T follicular helper cell (primary cell): Measurements from ENCODE around the gene MORN1.

Experiments
- DNase-seq: peaks from one replicate; pipeline ENCODE4 v3.0.0-alpha.2; 2020; ENCODE audit warnings: low read depth

MORN1 gene

DNA sequence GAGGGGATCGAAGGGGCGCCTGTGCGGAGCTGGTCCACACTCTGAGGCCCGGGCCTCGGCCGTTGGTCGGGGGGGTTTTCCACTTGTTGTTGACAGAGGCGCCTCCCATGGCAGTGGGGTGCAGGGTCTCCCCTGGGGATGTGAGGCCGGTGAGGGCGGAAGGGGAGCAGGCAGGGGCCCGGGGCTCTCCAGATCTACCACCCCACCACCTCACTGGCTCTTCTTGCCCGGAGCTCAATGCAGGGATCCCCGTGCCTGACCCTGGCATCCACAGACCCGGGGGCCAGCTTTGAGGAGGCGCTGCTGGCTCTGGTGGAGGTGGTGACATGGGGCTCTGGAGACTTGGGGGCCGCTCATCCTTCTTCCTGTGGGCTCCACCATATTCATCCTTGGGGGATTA is 28.1 kb upstream of the MORN1 start:
- no peak for DNase-seq

DNA sequence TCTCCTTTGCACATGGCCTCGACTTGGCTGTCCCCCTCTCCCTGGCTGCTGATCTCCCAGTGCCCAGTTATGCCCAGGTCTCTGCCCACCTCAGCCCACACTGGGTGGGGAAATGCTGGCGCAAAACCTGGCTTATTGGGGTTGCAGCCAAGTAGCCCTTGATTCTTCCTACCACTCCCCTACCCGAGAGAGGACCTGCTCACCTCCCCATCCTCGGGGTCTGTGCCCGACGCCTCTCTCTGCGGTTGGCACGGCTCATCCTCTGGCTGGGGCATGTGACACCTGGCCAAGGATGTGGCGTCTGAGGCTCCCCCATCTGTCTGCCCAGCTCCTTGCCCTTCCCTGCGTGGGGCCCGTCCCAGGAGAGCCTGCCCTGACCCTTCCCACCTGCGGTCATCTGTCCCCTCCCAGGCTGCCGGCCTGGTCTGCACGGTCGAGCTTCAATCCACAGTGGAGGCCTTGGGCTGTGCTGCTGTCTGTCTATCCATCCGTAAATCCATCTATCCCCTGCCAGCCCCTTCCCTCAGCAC is 27.5 kb upstream of the MORN1 start:
- no peak for DNase-seq

DNA sequence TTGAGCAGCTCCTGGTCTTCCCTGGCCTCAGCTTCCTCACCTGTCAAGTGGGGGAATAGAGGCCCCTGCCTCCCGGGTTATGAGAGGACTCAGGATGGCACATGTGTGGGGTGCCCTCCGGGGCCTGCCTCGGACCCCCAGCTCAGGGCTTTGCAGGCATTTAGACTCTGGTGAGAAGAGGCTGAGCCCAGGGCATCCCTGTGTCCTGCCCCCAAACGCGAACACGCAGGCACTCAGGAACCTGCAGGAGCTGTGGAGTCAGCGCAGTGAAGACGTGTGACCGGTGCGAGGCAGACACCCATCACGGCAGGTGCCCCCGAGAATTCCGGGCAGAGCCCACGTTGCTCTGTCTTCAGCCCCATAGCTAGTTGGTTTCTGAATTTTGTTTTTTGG is 26.5 kb upstream of the MORN1 start:
- no peak for DNase-seq

DNA sequence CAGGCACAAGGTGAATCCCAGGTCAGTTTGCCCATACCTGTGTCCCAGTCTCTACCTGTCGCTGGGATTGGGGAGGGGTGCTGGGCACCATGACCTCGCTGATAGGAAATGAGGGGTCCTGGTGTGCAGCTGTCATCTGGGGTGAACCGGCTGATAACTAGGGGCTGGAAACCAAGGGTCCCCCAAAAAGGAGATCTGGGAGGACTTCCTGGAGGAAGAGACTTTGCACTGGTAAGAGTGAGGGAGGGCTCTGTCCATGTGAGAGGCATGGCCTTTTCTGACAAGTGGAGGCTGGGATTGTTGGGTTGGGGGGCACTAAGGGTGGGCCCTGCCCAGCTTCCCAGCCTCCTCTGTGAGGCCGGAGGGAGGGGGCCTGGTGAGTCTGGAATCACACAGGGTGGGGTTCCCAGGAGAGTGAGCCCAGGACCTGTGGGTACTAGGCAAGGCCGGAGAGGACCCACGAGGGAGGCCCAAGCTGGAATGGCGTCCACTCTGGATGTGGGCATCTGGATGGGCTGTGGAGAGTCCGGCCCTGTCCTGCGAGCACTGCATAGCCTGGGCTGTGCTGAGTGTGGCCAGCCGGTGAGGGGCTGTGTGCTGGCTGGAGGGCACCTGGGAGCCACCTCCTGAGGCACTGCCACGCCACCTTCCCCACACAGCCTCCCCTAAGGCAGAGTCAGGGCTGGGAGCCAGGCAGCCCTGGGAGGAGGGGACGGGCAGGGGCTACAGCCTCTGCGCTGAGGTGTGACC is 25.9 kb upstream of the MORN1 start:
- DNase-seq, result no peak

DNA sequence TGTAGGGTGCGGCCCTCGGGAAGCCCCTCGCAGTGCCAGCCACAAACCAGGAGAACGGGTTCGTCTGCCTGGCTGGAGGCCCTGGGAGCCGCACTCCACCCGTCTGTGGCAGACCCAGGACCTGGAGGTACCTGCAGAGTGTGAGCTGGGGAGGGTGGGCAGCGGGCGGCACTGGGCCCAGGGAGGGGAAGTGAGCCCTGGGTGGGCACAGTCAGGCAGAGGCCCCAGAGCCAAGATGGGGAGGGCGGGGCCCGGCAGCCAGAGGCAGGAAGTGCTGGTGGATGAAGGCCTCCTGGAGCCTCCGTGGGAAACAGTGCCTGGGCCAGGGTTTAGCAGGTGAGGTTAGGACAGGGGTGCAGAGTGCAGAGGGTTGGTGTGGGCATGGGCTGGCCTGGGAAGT is 25.0 kb upstream of the MORN1 start:
- DNase-seq, result no peak

DNA sequence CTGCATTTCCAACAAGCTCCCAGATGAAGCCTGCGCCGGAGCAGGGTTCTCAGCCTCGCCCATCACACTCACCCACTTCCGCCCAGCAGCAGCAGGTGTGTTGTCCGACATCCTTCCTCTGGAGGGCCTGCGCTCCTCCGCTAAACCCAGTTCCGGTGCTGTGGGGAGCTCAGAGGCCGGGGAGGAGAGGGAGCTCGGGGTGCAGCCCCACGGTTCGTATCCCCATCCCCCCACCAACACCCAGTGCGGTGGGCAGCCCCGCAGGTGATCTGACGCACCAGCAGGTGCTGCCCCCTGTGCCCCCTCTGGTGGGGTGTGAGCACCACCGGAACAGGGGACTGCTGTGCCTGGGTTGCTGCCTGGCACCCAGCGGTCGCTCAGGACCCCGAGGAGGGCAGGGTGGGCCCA is 24.5 kb upstream of the MORN1 start:
- no peak for DNase-seq

DNA sequence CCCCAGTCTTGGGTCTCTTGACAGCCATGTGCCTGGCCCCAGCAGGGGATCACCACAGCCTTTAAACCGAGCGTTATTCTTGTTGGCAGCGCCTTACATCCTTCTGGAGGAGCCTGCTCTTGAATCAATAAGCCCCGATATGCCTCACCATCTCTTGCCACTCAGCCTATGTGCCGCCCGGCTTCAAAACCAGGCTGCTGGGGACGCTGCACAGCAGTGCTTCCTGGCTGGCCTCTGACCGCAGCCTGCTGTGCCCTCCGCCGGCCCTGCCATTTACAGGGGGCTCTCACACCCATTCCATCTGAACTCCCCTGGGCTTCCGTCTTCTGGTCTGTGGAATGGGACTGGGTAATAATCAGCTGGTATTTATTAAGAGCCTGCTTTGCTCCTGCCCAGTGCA is 24.0 kb upstream of the MORN1 start:
- DNase-seq, result no peak

DNA sequence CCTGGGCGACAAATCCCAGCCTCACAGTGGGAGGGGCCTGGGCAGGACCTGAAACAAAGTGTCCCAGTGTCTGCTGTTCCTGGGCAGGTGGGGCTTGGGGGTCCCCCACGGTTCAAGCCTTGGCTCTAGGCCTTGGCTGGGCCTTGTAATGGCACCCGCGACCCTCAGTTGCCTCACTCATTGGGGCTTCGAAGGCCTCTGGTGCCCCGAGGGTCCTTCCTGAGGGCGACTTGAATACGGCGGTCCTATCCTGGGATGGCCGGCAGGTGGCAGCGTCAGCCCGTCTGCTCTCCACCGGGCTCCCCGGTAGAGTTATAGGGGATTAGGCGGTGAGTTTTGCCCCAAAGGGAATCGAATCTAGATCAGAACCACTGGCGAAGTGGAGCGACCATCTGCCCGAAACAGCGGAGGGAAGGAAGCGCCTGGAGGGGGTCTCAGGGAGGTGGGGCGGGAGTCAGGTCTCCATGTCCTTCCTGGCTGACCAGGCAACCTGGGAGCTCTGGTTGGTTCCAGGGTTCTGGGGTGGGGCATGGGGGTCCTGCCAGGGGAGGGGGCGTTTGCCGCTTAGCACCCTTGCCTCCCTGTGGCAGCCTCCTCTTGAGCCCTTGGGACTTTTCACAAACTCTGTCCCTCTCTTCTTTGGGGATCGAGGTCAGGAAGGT is 23.1 kb upstream of the MORN1 start:
- DNase-seq, result peak; percentile 69

DNA sequence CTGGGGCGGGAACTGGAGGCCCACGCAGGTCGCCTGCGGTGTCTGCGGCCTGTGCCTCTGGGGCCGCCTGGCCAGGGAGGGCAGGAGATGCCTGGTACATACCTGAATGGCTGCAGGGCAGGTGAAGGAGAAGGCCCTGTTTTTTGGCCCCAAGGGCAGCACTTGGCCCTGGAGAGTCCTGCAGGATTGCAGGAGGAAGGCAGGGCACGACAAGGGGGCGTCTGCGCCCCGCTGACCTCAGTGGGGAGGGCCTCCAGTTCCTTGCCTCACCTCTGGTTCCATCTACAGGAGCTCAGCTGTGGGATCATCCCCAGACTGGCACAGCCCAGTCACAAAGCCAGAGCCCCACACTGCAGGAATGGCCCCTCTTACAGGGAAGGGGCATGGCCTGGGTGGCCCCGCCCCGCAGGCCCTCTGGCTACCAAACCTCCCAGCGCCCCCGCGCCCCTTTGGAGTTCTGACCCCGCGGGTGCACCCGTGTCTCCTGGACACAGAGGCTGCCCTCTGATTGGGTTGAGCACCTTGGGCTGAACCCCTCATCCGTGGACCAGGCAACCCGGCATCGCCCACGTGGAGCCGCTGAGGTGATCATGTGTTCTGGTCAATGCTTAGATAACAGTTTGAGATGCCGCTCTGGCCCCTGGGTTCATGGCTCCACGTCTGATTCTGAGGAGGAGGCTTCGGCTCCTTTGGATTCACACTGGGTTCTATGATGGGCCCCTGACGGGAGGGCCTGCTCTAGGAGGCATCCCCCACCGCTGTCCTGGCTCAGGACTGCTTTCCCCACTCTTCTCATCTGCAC is 22.3 kb upstream of the MORN1 start:
- no peak for DNase-seq

DNA sequence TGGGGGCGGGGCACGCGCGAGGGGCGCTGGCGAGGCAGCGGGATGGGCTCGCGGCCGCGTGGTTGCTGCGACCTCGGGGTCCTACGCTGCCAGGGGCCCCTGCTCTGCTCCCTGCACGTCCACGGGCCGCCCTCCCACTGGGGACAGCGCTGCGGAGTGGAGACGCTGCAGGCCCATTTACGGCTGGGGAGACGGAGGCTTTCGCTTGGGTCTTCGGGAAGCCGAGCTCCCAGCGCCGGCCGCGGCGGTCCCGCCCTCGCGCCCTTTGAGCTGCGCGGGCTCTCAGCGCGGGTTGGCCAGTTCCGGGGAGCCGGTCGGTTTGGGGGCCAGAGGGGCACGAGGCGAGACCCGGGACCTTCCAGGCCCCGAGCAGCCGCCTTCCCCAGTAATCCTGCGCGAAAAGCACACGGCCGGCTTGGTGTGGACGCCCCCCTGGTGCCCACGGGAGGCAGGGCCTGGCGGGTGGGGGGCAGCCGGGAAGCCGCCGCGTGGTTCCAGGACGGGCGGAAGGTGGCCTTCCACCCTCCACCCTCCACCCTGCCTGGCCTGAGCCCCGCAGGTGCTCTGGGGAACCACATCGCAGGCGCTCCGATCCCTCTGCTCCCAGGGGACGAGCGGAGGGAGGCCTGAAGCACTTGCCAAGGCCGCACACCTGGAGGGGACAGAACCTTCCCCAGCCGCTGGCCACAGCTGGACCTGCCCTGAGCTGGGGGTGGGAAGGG is 21.6 kb upstream of the MORN1 start:
- no peak for DNase-seq

DNA sequence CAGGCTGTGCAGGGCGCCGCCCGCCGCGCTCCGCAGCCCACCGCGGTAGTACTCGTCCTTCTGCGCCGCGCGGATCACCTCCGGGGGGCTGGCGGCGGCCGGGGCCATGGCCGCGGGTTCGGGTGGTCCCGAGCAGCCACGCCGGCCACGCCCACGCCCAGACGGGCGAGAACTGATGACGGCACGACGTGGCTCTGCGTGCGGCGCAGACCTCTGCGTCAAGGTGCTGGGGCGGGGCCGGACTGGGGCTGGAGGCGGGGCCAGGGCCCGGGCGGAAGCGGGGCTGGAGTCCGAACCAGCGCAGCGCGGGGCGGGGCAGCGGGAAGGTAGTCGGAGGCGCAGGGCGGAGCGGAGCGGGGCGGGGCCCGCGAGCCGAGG is 21.0 kb upstream of the MORN1 start, which contains the start of gene PEX10:
PEX10 (minus strand) TSS at position 170 of the 378 bp plus-strand sequence; CDS start at position 108, 62 bp downstream.
- peak; percentile 96 for DNase-seq

DNA sequence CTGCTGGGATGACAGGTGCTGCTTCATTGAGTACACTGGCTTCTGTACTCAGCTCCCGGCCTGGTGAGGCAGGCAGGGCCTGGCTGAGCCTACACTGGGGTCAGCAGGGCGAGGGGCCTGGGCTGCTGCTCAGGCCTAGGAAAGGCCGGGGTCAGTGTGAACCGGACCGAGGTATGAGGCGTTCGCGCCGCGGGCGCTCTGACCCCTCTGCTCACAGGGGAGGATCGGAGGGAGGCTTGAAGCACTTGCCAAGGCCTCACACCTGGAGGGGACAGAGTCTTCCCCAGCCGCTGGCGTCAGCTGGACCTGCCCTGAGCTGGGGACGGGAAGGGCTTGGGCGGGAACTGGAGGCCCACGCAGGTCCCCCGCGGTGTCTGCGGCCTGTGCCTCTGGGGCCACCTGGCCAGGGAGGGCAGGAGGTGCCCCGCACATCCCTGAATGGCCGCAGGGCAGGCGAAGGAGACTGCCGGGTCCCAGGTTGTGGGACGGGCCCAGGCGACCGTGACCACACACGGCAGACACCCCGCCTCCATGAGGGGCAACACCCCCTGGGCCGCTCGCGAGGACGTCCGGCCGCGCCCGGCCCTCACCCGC is 20.5 kb upstream of the MORN1 start:
- DNase-seq, result no peak

DNA sequence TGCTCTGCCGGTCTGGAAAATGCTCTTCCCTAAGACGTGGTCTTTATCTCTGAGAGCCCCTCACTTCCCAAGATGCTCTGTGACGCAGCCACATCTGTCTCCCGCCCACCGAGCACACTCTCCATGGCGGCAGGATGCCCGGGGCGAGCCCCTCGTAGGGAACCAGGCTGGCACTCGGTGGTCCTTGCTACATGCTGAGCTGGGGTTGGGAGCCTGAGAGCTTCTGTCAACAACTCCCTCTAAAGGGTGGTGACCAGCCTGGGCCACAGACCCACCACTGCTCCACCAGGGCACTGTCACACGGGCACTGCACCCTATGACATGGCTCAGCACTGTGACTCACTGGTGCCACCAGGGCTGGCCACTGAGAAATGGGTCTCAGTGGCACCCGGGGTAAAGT is 18.4 kb upstream of the MORN1 start:
- no peak for DNase-seq

DNA sequence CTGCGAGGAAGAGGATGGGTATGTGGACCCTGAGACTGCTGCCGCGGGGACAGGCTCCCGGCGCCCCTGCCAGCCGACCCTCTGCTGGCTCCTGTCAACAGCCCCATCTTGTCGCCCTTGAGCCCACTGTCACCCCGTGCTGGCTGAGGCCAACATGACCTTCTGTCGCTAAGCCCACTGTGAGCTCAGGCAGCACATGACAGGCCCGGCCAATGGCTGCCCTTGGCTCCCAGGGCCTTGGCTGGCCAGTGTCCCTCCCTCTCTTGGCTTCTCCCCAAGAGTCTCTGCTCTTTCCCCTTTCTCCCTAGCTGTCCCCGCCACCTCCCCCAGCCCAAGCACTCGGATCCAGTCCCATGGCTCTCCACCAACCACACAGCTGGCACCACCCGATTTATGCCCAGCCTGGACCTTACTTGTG is 17.5 kb upstream of the MORN1 start:
- no peak for DNase-seq

DNA sequence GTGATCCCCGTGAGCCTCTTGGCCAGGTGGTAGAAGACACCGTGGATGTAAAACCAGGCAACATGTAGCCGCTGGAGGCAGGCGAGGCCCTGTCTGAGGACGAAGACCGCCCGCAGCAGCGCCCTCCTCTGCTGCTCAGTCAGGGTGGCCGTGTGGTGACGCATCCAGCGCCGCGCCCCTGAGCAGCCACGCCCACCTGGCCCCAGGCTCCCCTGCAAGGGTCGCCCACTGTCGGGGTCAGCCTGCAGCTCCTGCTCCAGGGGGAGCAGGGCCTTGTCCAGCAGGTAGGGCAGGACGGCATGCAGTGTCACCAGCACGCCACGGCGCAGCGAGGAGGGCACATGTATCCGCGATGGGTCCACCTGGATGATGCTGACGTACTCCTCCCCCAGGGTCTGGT is 17.1 kb upstream of the MORN1 start:
- DNase-seq, result no peak

DNA sequence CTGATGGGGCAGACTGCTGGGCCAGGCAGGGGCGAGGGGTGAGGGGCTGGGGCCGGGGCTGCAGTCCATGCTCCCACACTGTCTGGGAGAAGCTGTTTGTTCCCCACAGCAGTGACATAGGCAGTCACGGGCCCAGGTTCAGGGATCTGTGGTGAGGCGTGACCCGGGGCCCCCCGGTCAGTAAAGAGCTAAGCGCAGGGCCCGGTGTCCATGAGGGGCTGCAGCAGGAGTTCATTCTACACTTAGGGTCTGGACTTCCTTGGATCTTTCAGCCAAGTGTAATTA is 16.6 kb upstream of the MORN1 start:
- no peak for DNase-seq

DNA sequence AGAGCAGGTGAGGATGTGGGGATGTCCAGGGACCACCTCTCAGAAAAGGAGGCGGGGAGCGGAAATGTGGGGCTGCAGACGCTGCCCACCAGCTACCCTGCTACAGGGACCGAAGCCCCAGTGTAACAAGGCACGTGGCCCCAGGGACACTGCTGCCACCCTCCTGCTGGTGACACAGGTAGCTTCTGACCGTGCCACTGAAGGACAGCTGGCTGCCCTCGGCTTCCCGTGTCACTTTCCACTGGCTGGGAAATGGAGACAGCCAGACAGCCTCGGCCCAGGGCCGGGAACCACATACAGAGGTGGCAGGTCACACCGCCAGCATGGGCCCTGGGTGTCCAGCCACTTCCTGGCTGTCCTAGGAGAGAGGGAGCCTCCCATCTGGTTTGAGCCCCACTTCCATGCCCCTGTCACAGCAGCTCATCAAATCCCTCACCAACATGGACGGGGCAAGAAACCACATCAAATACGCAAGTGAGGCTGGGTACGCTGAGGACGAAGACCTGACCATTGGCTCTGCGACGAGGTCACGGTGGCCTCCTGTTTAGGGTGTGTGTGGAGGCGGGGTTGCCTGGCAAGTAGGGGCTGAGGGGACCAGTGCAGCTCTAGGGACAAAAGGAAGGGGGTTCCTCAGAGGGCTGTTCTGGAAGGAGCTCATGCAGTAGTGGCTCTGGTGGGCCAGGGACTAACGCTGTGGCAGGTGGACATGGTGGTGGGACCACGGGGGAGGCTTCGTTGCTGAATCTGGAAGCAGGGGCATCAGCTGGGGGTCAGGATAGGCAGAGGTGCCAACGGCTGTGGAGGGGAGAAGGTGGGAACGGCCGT is 16.0 kb upstream of the MORN1 start:
- no peak for DNase-seq

DNA sequence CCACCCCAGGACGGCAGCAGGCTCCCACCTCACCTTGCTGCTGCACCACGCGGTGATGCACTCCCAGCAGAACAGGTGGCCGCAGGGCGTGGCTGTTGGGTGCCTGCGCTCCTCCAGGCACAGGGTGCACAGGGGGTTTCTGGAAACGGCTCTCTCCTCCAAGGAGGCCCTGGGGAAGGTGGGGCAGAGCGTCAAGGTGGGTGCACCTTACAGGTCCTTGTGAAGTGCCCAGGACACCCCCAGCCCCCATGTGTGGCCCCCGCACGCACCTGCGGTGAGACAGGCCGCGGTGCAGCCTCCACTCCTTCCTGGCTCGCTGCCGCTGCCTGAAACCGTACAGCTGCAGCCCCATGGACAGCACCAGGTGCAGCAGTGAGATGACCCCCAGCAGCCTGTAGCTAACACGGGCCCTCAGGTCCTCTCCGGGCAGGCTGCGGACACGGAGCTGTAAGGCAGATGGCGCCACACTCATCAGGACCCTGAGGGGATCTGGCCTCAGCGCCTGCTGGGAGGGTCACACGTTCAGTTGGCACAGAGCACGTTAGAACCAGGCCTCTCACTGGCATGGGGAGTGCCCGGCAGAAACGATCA is 15.2 kb upstream of the MORN1 start:
- no peak for DNase-seq

DNA sequence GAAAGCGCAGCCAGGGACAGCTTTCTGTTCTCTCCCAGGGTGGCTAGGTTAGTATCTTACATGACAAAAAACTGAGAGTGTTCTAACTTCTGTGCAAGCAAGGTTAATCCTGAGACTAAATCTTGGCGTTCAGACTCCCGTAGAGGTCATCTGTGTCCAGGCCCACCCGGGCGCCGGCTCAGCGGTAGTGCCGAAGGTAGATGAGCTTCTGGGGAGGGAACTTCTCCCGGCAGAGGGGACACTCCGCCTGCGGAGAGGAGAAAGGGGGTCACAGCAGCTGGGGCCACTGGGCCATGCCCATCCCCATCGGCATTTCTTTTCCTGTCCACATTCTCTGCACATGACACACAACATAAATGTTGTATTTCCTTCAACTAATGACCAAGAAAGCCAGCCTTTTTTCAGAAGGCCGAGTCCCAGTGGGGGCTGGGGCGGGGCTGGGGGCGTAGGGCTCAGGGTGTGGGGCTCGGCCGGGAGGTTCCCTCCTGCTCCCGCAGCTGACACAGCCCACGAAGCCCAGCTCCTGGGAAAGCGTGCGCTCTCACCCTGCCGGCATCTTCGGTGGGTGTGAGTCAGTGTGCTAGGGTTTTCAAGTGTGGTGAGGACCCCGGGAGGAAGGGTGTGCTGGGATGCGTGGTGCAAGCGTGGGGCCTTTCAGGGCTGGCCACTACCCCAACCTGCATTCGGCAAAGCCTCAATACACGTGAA is 14.4 kb upstream of the MORN1 start:
- DNase-seq, result no peak
